Hematopoietic multipotent progenitor cell (in vitro differentiated cells): ENCODE measurements around the gene SLC25A51. TPM values are rescaled to one million over a fixed set of nuclear protein-coding genes. Genes with fewer than 3 reads are reported as not detected.

Experiments used
- DNase-seq, 3 donors: peaks; one replicate each; pipeline ENCODE4 v3.0.0-alpha.2; 2011 to 2015; ENCODE audit warnings: low read depth in 2 of 3, low spot score in 2 of 3
- total RNA-seq: library from RNA; depleted of rRNA; stranded (reverse); fragments of >200 nt; gene quantifications from one replicate; pipeline ENCODE4 v1.2.3, GENCODE V29; 2012

Gene SLC25A51
- total RNA-seq, 1 donor = 26.7 TPM

- DNase-seq = no peak
Measured at GRCh38 chr9:37937366-37937765, 33.4 kb upstream of the SLC25A51 start.

- DNase-seq = no peak
Measured at GRCh38 chr9:37936965-37937364, 33.0 kb upstream of the SLC25A51 start.

- no peak for DNase-seq
Measured at GRCh38 chr9:37936376-37936775, 32.4 kb upstream of the SLC25A51 start.

GRCh38 chr9:37935096-37935495 lies 31.2 kb upstream of the SLC25A51 start:
- DNase-seq = no peak

GRCh38 chr9:37931592-37931991 lies 27.7 kb upstream of the SLC25A51 start:
- DNase-seq = no peak

GRCh38 chr9:37929441-37929895 lies 25.5 kb upstream of the SLC25A51 start:
- DNase-seq = peak in 1 of 3 donors; percentile 3

- no peak for DNase-seq
Measured at GRCh38 chr9:37928552-37929430, 24.9 kb upstream of the SLC25A51 start.

- DNase-seq = no peak
Measured at GRCh38 chr9:37927601-37928551, 23.9 kb upstream of the SLC25A51 start.

GRCh38 chr9:37927132-37927531 lies 23.2 kb upstream of the SLC25A51 start:
- DNase-seq = no peak

GRCh38 chr9:37926737-37927118 lies 22.8 kb upstream of the SLC25A51 start:
- DNase-seq = no peak

GRCh38 chr9:37925786-37926736 lies 22.1 kb upstream of the SLC25A51 start:
- DNase-seq = no peak

- no peak for DNase-seq
Measured at GRCh38 chr9:37925006-37925405, 21.1 kb upstream of the SLC25A51 start.

GRCh38 chr9:37924538-37924937 lies 20.6 kb upstream of the SLC25A51 start:
- DNase-seq = no peak

GRCh38 chr9:37923796-37924427 lies 20.0 kb upstream of the SLC25A51 start:
- no peak for DNase-seq

GRCh38 chr9:37923118-37923795 lies 19.3 kb upstream of the SLC25A51 start:
- DNase-seq = no peak

GRCh38 chr9:37922363-37923117 lies 18.6 kb upstream of the SLC25A51 start:
- DNase-seq = no peak

GRCh38 chr9:37921546-37922300 lies 17.8 kb upstream of the SLC25A51 start:
- DNase-seq = no peak

GRCh38 chr9:37921168-37921510 lies 17.2 kb upstream of the SLC25A51 start:
- DNase-seq = no peak
